OCI-LY1 (cell line): ENCODE data around the gene FRK.
"Not testable (repeated sequence)": the region's sequence is repeated elsewhere in the genome, so short reads cannot be mapped to it uniquely, and the experiment has no call there.

Experiments used
- CTCF ChIP-seq: fragments of 200-600 bp; sonication (generic), shearing (Covaris generic); IDR thresholded peaks from 2 replicates; pipeline ENCODE4 v1.5.1; 2017; ENCODE audit warnings: mild to moderate bottlenecking, antibody characterized with exemption, low read length, moderate library complexity, mixed read lengths
- EZH2 ChIP-seq: fragments of 200-600 bp; sonication (generic), shearing (Covaris generic); IDR thresholded peaks from 2 replicates; pipeline ENCODE4 v1.8.0; 2017; ENCODE audit warnings: borderline replicate concordance, mixed run types, mild to moderate bottlenecking, antibody characterized with exemption, low read length, moderate library complexity, mixed read lengths

- not testable (repeated sequence) for TF ChIP-seq CTCF, EZH2
Measured at GRCh38 chr6:115937502-115937901, 123.2 kb downstream of the FRK start.
